ENCODE measurements around the gene GDF9. TPM values are rescaled to one million over a fixed set of nuclear protein-coding genes. Genes with fewer than 3 reads are reported as not detected.

The GDF9 gene
- total RNA-seq, 5 donors from 2014 or later (not counting 1 experiment from before 2014, with no cell fraction given) = 0.63 to 1.9 (median 0.92) TPM

DNA sequence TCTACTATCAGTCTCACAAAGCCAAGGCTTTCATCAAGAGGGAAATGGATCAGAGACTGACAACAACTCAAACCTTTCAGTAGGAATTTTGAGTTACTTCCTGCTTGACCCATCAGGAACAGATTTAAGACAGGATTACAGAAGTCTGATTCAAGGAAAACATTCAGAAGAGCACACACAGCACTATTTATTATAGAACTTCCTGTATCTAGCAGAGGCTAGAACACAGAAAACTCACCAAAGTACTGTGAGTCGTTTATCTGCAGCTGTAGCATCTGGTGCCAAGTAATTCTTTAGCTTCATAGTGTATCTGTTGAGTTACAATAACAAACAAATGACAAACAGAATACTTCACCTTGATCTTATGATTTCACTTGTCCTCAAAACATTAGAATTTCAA lies 21.0 kb upstream of the GDF9 start:
- Mint-ChIP-seq H3K4me1 (no peaks in the 10 kb centered on the region), H3K4me3 (no peak overlapping the region), H3K36me3 (peaks cover 41% of the 10 kb centered on the region), H3K27ac (peak overlapping the region in 1 of 2 donors; percentile 44), H3K27me3 (no peaks in the 10 kb centered on the region), H3K9me3 (no peaks in the 10 kb centered on the region)
- DNase-seq (no peak), ATAC-seq (replicated peaks in 1 of 4) (no peak)
- Histone ChIP-seq H3K4me3 (ENCODE audit: control insufficient read depth in 1 of 2, extremely low read depth in 1 of 2, low read length in 1 of 2) (no peak overlapping the region), H3K27me3 (replicated peaks in 1 of 2; ENCODE audit: control insufficient read depth in 2 of 2, extremely low read depth in 1 of 2, insufficient read depth in 2 of 2, low read length in 1 of 2) (no peaks in the 10 kb centered on the region), H3K27ac (ENCODE audit: low read length) (no peak overlapping the region), H3K36me3 (ENCODE audit: control insufficient read depth in 2 of 2, extremely low read depth in 1 of 2, insufficient read depth in 1 of 2, low read length in 1 of 2) (peaks cover 6 to 70% of the 10 kb centered on the region in 2 donors), H3K9me3 (no peaks in the 10 kb centered on the region), H3K4me1 (ENCODE audit: control insufficient read depth in 1 of 2, extremely low read depth in 1 of 2, insufficient read depth in 2 of 2, low read length in 2 of 2) (no peaks in the 10 kb centered on the region)
- WGBS (ENCODE audit: insufficient coverage) = no CpG with 5 or more reads among the region's 1 CpG
- CTCF ChIA-PET = no interaction called here
- POLR2A ChIA-PET = interaction anchor here in 1 of 2 donors (0.6 kb wide), 1 partner anchor 43 kb away, joined by 4 read pairs; no protein-coding TSS in a partner anchor

DNA sequence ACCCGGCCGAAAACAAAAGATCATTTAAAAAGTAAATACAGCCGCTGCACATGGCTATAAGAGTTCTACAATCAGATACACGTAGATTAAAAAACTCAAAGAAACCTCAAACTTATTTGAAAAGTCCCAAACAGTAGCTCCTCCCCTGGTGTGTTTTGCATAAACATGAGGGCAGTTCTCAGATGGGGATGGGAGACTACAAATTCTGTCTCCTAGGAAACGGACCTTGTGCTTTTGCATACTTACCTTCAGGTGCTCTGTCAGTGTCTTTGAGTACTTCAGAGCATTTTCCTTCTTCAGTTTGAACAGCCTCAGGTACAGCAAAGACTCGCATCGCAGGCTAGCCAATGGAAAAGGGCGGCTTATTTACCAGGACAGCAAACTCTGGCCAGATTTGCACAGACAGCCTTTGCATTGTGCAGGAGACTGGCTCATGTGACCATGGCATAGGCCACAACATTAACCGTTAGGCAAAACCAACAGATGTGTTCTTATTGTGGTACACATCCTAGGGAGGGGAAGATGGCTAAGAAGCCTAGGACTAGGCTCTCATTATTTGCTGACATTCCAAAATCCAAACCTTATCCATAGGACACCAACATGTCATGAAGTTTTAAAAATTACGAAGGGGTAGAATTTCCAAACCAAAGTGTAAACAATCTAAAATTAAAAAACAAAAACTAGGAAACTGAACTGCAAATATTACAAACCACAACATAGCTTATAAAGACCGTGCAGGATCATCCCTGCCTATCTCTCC lies 20.0 kb upstream of the GDF9 start:
- Histone ChIP-seq H3K4me3 (ENCODE audit: control insufficient read depth in 1 of 2, extremely low read depth in 1 of 2, low read length in 1 of 2) (no peak overlapping the region), H3K4me1 (ENCODE audit: control insufficient read depth in 1 of 2, extremely low read depth in 1 of 2, insufficient read depth in 2 of 2, low read length in 2 of 2) (no peaks in the 10 kb centered on the region), H3K9me3 (no peaks in the 10 kb centered on the region), H3K27me3 (replicated peaks in 1 of 2; ENCODE audit: control insufficient read depth in 2 of 2, extremely low read depth in 1 of 2, insufficient read depth in 2 of 2, low read length in 1 of 2) (no peaks in the 10 kb centered on the region), H3K36me3 (ENCODE audit: control insufficient read depth in 2 of 2, extremely low read depth in 1 of 2, insufficient read depth in 1 of 2, low read length in 1 of 2) (peaks cover 6 to 72% of the 10 kb centered on the region in 2 donors), H3K27ac (ENCODE audit: low read length) (no peak overlapping the region)
- ATAC-seq (replicated peaks in 1 of 4) (no peak), DNase-seq (no peak)
- H3K27me3 Mint-ChIP-seq = no peaks in the 10 kb centered on the region
- WGBS (ENCODE audit: insufficient coverage) = 97% methylated on average over 8 of the region's 11 CpGs
- peaks cover 35% of the 10 kb centered on the region for H3K36me3 Mint-ChIP-seq
- ChIA-PET POLR2A (no interaction called here), CTCF (no interaction called here)
- H3K27ac Mint-ChIP-seq = no peak overlapping the region
- no peak overlapping the region for H3K4me3 Mint-ChIP-seq
- H3K9me3 Mint-ChIP-seq = no peaks in the 10 kb centered on the region
- no peaks in the 10 kb centered on the region for H3K4me1 Mint-ChIP-seq

DNA sequence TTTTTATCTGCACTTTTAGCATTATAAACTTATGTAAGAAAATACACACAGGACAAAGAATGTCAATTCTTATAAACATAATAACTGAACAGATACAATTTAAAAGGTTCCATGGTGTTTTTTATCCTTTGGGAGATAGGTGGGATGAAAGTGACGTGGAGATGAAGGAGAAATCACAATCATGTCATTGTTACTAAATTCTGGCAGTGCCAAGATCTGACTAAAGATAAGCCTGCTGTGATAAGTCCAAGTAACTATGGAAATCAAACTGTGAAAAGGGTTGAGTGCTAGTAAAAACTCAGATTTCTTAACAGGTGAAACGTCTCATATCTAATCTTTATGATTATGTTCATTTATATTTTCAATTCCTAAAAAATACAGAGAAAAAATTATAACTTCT lies 18.3 kb upstream of the GDF9 start:
- no peak for DNase-seq
- Mint-ChIP-seq H3K36me3 (peaks cover 38% of the 10 kb centered on the region), H3K4me1 (no peaks in the 10 kb centered on the region), H3K27me3 (no peaks in the 10 kb centered on the region), H3K9me3 (no peaks in the 10 kb centered on the region), H3K27ac (no peak overlapping the region), H3K4me3 (no peak overlapping the region)
- no peaks in the 10 kb centered on the region for H3K4me1 ChIP-seq (ENCODE audit: control insufficient read depth in 1 of 2, extremely low read depth in 1 of 2, insufficient read depth in 2 of 2, low read length in 2 of 2)
- H3K27ac ChIP-seq (ENCODE audit: low read length) = no peak overlapping the region
- no peak for ATAC-seq (replicated peaks in 1 of 4)
- CTCF ChIA-PET = interaction anchor here in 1 of 2 donors (0.7 kb wide), 1 partner anchor 17 kb away, joined by 3 read pairs; no protein-coding TSS in a partner anchor
- POLR2A ChIA-PET = no interaction called here
- H3K4me3 ChIP-seq (ENCODE audit: control insufficient read depth in 1 of 2, extremely low read depth in 1 of 2, low read length in 1 of 2) = no peak overlapping the region
- WGBS (ENCODE audit: insufficient coverage) = 100% methylated on average over 1 of the region's 2 CpGs
- H3K9me3 ChIP-seq = no peaks in the 10 kb centered on the region
- H3K27me3 ChIP-seq (replicated peaks in 1 of 2; ENCODE audit: control insufficient read depth in 2 of 2, extremely low read depth in 1 of 2, insufficient read depth in 2 of 2, low read length in 1 of 2) = no peaks in the 10 kb centered on the region
- H3K36me3 ChIP-seq (ENCODE audit: control insufficient read depth in 2 of 2, extremely low read depth in 1 of 2, insufficient read depth in 1 of 2, low read length in 1 of 2) = peaks cover 6 to 75% of the 10 kb centered on the region in 2 donors

DNA sequence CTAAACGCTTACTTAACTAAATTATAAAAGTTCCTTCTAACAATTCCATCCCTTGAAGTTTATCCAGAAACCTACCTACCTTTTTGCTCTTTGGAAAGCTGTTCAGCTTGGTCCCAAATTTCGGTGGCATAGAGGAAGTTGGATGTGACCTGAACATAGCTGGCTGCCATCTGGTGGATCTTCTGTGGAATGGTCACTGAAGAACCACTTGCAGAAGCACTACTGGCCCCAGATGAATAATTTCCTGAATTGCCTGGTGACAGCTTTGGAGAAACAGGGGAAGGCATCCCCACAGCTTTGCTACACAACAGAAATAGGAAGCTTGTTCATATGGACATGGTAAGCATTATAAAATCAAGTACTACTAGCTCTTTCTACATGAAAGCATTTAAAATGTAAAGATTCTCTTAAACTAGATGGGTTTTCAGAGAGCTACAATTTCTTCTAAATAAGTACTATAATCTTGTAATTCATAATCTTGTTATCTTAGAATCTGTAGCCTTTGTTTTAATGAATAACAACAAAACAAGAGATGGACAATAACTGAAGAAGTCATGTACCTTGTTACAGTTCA lies 17.1 kb upstream of the GDF9 start:
- ChIA-PET POLR2A (interaction anchor here (0.6 kb wide), 2 partner anchors 150 to 436 kb away, joined by 6 to 15 read pairs; no protein-coding TSS in a partner anchor), CTCF (interaction anchor here (0.6 to 1.6 kb wide), 11 partner anchors 9 to 1252 kb away, joined by 3 to 10 read pairs (median 3); partner anchors contain the start of gene SHROOM1 (in 1 of the 2))
- DNase-seq (peak in 14 of 35 experiments; percentile 5 to 63 (median 12)), ATAC-seq (replicated peaks in 1 of 4) (peak in 3 of 4 experiments; percentile 52 to 63 (median 58))
- H3K27me3 ChIP-seq (replicated peaks in 1 of 2; ENCODE audit: control insufficient read depth in 2 of 2, extremely low read depth in 1 of 2, insufficient read depth in 2 of 2, low read length in 1 of 2) = no peaks in the 10 kb centered on the region
- WGBS (ENCODE audit: insufficient coverage) = no CpG with 5 or more reads among the region's 2 CpGs
- H3K4me1 Mint-ChIP-seq = no peaks in the 10 kb centered on the region
- no peak overlapping the region for H3K4me3 ChIP-seq (ENCODE audit: control insufficient read depth in 1 of 2, extremely low read depth in 1 of 2, low read length in 1 of 2)
- H3K27ac Mint-ChIP-seq = peak overlapping the region in 1 of 2 donors; percentile 1
- no peaks in the 10 kb centered on the region for H3K4me1 ChIP-seq (ENCODE audit: control insufficient read depth in 1 of 2, extremely low read depth in 1 of 2, insufficient read depth in 2 of 2, low read length in 2 of 2)
- peaks cover 40% of the 10 kb centered on the region for H3K36me3 Mint-ChIP-seq
- no peaks in the 10 kb centered on the region for H3K9me3 Mint-ChIP-seq
- no peaks in the 10 kb centered on the region for H3K27me3 Mint-ChIP-seq
- no peaks in the 10 kb centered on the region for H3K9me3 ChIP-seq
- H3K4me3 Mint-ChIP-seq = no peak overlapping the region
- no peak overlapping the region for H3K27ac ChIP-seq (ENCODE audit: low read length)
- H3K36me3 ChIP-seq (ENCODE audit: control insufficient read depth in 2 of 2, extremely low read depth in 1 of 2, insufficient read depth in 1 of 2, low read length in 1 of 2) = peaks cover 6 to 74% of the 10 kb centered on the region in 2 donors

DNA sequence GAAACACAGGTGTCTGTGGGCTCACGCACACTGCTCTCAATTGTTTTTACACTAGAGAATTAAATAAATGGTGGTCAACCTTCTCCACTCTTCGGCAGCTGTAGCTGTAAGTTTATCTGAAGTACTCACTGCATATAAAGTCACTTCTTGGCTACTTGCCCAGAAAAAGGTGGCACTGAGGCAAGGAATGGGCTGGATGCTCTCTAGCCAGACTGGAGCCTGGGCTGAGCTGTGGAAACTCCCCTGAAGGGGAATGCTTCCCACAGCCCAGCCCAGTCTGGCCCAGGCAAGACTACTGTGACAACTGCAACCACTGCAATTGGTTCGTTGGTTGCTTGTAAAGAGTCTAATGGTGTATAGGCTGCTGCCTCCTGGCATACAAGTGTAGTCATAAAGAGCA lies 11.7 kb upstream of the GDF9 start:
- no peak overlapping the region for H3K4me3 Mint-ChIP-seq
- peaks cover 0 to 48% of the 10 kb centered on the region in 2 donors for H3K36me3 ChIP-seq (ENCODE audit: control insufficient read depth in 2 of 2, extremely low read depth in 1 of 2, insufficient read depth in 1 of 2, low read length in 1 of 2)
- no CpG with 5 or more reads among the region's 3 CpGs for WGBS (ENCODE audit: insufficient coverage)

DNA sequence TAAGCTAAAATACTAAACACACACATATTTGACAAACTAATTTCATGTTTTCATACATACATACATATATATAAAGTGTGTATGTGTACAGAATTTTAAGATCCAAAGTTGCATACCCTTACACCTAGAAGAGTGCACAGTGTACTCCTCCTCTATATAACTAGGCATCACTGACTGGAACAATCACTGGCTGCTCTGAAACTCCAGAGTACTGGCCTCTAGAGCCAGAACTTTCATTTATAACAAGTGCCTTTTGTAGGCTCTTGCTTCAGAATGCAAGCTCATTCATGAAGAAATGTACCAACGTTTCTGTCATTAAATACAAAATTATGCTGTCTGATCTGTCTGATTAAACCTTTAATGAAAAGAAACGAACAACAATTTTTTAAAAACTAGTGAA lies 11.2 kb upstream of the GDF9 start:
- Mint-ChIP-seq H3K27ac (no peak overlapping the region), H3K27me3 (no peaks in the 10 kb centered on the region), H3K36me3 (peaks cover 26% of the 10 kb centered on the region), H3K4me3 (no peak overlapping the region), H3K9me3 (no peaks in the 10 kb centered on the region), H3K4me1 (no peaks in the 10 kb centered on the region)
- ATAC-seq (replicated peaks in 1 of 4) (no peak), DNase-seq (no peak)
- H3K4me1 ChIP-seq (ENCODE audit: control insufficient read depth in 1 of 2, extremely low read depth in 1 of 2, insufficient read depth in 2 of 2, low read length in 2 of 2) = no peaks in the 10 kb centered on the region
- CTCF ChIA-PET = interaction anchor here in 1 of 2 donors (0.6 kb wide), 1 partner anchor 11 kb away, joined by 4 read pairs; no protein-coding TSS in a partner anchor
- POLR2A ChIA-PET = interaction anchor here (0.6 kb wide), 2 partner anchors 9 to 79 kb away, joined by 3 to 4 read pairs; no protein-coding TSS in a partner anchor
- H3K27ac ChIP-seq (ENCODE audit: low read length) = no peak overlapping the region
- no peaks in the 10 kb centered on the region for H3K27me3 ChIP-seq (replicated peaks in 1 of 2; ENCODE audit: control insufficient read depth in 2 of 2, extremely low read depth in 1 of 2, insufficient read depth in 2 of 2, low read length in 1 of 2)
- H3K9me3 ChIP-seq = no peaks in the 10 kb centered on the region
- H3K36me3 ChIP-seq (ENCODE audit: control insufficient read depth in 2 of 2, extremely low read depth in 1 of 2, insufficient read depth in 1 of 2, low read length in 1 of 2) = peaks cover 0 to 47% of the 10 kb centered on the region in 2 donors
- H3K4me3 ChIP-seq (ENCODE audit: control insufficient read depth in 1 of 2, extremely low read depth in 1 of 2, low read length in 1 of 2) = no peak overlapping the region
- 83% methylated on average over 1 of the region's 2 CpGs for WGBS (ENCODE audit: insufficient coverage)

More for the DNA sequence above, 11.7 kb upstream of the GDF9 start:
- Mint-ChIP-seq H3K36me3 (peaks cover 25% of the 10 kb centered on the region), H3K27me3 (no peaks in the 10 kb centered on the region), H3K27ac (no peak overlapping the region), H3K9me3 (no peaks in the 10 kb centered on the region), H3K4me1 (no peaks in the 10 kb centered on the region)
- no peak overlapping the region for H3K27ac ChIP-seq (ENCODE audit: low read length)
- H3K9me3 ChIP-seq = no peaks in the 10 kb centered on the region
- ChIA-PET POLR2A (interaction anchor here (0.6 kb wide), 2 partner anchors 9 to 79 kb away, joined by 3 to 4 read pairs; no protein-coding TSS in a partner anchor), CTCF (no interaction called here)
- no peaks in the 10 kb centered on the region for H3K4me1 ChIP-seq (ENCODE audit: control insufficient read depth in 1 of 2, extremely low read depth in 1 of 2, insufficient read depth in 2 of 2, low read length in 2 of 2)
- no peak overlapping the region for H3K4me3 ChIP-seq (ENCODE audit: control insufficient read depth in 1 of 2, extremely low read depth in 1 of 2, low read length in 1 of 2)
- H3K27me3 ChIP-seq (replicated peaks in 1 of 2; ENCODE audit: control insufficient read depth in 2 of 2, extremely low read depth in 1 of 2, insufficient read depth in 2 of 2, low read length in 1 of 2) = no peaks in the 10 kb centered on the region
- no peak for ATAC-seq (replicated peaks in 1 of 4)
- no peak for DNase-seq
